ENCODE results near the gene ZC2HC1C. TPM values are rescaled to one million over a fixed set of nuclear protein-coding genes. Genes with fewer than 3 reads are reported as not detected.

Gene ZC2HC1C
- total and polyA plus RNA-seq, 9 of the 15 experiments (the other 6 are each of a cell fraction or from before 2014, with no cell fraction given), result 6.3 to 9.2 (median 7.7) TPM

DNA sequence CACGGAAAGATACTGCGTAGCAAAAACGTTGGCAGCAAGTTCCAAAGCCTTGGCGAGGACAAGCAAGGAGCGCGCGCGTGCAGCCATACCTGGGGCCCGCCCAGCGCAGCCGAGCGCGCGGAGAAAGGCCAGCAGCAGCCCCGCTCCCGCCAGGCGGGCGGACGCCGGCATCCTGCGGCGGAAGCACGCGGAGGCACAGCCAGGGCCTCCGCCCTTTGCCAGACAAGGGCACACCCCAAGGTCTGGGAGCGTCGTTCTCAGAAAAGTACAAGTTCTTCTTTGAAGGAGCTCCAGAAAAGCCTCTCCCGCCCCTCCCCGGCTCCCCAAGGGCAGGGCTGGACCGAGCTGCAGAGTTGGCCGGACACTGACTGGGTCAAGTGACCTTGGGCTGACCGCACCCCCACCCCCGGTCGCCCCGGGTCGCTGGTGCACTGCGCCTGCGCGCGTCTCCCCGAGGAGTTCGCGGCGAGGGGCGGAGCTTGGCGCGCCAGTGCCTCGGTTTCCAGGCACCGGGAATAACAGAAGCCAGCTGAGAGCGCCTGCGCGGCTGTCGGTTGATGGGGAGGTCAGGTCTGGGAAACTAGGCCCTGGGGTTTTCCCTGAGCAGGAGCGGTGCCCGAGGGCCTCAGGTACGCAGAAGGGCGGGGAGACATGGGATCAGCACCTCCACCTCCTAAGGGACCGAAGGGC lies at the start of gene ZC2HC1C (continued):
- TF ChIP-seq ZNF133 (CRISPR knock-in tag; IDR thresholded peaks at IDR 0.05) (no peak), DIDO1 (tag; IDR thresholded peaks at IDR 0.05; ENCODE audit: low read depth) (no peak), ZNF830 (CRISPR knock-in tag; IDR thresholded peaks at IDR 0.05) (no peak), ZNF766 (CRISPR knock-in tag; conservative IDR thresholded peaks at IDR 0.05) (no peak), ZNF384 (IDR thresholded peaks at IDR 0.05; ENCODE audit: low read depth, low read length) (no peak), NCOR1 (IDR thresholded peaks at IDR 0.05) (peak; percentile 74), RBM15 (IDR thresholded peaks at IDR 0.05; ENCODE audit: insufficient read depth, low read length) (no peak), ZNF174 (CRISPR knock-in tag; IDR thresholded peaks at IDR 0.05) (no peak), FOXP4 (CRISPR knock-in tag; IDR thresholded peaks at IDR 0.05; ENCODE audit: borderline replicate concordance) (no peak), GTF2E2 (tag; IDR thresholded peaks at IDR 0.05) (no peak), ZNF507 (tag; conservative IDR thresholded peaks at IDR 0.05) (no peak), SP1 (CRISPR knock-in tag; IDR thresholded peaks at IDR 0.05) (peak; percentile 30; the same call in 1 of the 2 replicates), FOXM1 (IDR thresholded peaks at IDR 0.05; ENCODE audit: low read depth) (no peak), FOXM1 (CRISPR knock-in tag; IDR thresholded peaks at IDR 0.05; ENCODE audit: low read depth) (no peak), SIX5 (IDR thresholded peaks at IDR 0.05; ENCODE audit: borderline replicate concordance in 1 of 2, insufficient read depth in 1 of 2, low read depth in 1 of 2, low read length in 2 of 2) (no peak), TCF3 (CRISPR knock-in tag; IDR thresholded peaks at IDR 0.05) (no peak; the same call in 1 of the 2 replicates), TEAD4 (IDR thresholded peaks at IDR 0.05; ENCODE audit: low read length) (peak; percentile 36; the same call in 1 of the 2 replicates), TEAD4 (CRISPR knock-in tag; IDR thresholded peaks at IDR 0.05; ENCODE audit: borderline replicate concordance) (no peak)
- TF ChIP-seq, protein P1, sequence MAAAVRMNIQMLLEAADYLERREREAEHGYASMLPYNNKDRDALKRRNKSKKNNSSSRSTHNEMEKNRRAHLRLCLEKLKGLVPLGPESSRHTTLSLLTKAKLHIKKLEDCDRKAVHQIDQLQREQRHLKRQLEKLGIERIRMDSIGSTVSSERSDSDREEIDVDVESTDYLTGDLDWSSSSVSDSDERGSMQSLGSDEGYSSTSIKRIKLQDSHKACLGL (CRISPR knock-in tag; IDR thresholded peaks at IDR 0.05; ENCODE audit: borderline replicate concordance, poor library complexity, severe bottlenecking), result peak; percentile 47
- TF ChIP-seq, protein P2, sequence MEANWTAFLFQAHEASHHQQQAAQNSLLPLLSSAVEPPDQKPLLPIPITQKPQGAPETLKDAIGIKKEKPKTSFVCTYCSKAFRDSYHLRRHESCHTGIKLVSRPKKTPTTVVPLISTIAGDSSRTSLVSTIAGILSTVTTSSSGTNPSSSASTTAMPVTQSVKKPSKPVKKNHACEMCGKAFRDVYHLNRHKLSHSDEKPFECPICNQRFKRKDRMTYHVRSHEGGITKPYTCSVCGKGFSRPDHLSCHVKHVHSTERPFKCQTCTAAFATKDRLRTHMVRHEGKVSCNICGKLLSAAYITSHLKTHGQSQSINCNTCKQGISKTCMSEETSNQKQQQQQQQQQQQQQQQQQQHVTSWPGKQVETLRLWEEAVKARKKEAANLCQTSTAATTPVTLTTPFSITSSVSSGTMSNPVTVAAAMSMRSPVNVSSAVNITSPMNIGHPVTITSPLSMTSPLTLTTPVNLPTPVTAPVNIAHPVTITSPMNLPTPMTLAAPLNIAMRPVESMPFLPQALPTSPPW (CRISPR knock-in tag; IDR thresholded peaks at IDR 0.05), result peak; percentile 82
- TF ChIP-seq, protein P3, sequence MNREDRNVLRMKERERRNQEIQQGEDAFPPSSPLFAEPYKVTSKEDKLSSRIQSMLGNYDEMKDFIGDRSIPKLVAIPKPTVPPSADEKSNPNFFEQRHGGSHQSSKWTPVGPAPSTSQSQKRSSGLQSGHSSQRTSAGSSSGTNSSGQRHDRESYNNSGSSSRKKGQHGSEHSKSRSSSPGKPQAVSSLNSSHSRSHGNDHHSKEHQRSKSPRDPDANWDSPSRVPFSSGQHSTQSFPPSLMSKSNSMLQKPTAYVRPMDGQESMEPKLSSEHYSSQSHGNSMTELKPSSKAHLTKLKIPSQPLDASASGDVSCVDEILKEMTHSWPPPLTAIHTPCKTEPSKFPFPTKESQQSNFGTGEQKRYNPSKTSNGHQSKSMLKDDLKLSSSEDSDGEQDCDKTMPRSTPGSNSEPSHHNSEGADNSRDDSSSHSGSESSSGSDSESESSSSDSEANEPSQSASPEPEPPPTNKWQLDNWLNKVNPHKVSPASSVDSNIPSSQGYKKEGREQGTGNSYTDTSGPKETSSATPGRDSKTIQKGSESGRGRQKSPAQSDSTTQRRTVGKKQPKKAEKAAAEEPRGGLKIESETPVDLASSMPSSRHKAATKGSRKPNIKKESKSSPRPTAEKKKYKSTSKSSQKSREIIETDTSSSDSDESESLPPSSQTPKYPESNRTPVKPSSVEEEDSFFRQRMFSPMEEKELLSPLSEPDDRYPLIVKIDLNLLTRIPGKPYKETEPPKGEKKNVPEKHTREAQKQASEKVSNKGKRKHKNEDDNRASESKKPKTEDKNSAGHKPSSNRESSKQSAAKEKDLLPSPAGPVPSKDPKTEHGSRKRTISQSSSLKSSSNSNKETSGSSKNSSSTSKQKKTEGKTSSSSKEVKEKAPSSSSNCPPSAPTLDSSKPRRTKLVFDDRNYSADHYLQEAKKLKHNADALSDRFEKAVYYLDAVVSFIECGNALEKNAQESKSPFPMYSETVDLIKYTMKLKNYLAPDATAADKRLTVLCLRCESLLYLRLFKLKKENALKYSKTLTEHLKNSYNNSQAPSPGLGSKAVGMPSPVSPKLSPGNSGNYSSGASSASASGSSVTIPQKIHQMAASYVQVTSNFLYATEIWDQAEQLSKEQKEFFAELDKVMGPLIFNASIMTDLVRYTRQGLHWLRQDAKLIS (CRISPR knock-in tag; IDR thresholded peaks at IDR 0.05), result no peak

Measured in K562 (cell line).